ENCODE measurements around the gene NID2. TPM values are rescaled to one million over a fixed set of nuclear protein-coding genes. Genes with fewer than 3 reads are reported as not detected.

Gene NID2
- total RNA-seq, 1 experiment from 2014 or later: not detected

DNA sequence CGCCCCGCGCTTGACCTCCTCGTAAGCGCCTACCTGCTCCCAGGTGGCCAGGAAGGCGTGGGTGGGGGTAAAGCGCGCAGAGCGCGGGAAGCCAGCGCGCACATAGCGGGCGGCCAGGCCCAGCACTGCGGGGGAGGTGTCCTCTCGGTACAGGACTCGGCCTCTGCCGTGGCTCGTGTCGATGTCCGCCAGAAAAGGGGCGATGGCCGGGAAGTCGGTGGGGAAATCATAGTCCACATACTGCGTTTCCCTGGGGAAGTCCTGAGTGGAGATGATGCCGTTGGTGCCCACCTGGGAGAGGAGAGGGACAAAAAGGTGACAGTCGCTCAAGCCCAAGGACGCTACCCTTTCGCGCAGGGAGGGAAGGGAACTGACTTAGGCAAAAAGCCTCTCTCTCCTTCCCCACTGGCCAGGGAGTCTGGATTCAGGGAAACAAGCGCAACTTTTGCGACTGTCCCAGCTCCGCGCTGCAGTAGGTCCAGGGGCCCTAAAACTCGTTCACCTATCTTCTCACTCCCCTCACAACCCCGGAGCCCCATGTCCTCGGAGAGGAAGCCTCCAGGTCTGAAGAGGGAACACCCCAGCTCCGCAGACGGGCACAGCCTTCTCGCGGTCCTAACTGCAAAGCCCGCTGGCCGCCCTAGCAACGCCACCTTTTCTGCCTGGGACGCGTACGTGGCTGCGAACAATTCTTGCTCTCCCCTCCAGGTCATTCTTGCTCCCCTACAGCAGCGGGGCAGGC is 815 bp downstream of the NID2 start:
- in situ Hi-C loops (cut with HindIII; ENCODE audit: low pct_unique_long_range_greater_than_20kb, low sequenced_read_pairs): no loop called here
- no peak for DNase-seq (ENCODE audit: low read depth, low spot score)

DNA sequence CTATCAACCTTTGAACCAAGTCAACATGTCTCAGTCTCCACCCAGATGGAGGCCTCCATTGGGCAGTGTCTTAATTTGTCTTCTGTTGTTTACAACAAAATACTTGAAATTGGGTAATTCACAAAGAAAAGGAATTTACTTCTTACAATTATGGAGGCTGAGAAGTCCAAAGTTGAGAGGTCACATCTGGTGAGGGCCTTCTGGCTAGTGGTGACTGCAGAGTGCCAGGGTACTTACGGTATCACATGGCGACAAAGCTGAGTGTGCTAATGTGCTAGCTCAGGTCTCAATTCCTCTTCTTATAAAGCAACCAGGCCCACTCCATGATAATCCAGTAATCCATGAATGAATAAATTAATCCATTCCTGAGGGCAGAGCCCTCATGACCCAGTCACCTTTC is 4.7 kb downstream of the NID2 start:
- no peak for DNase-seq (ENCODE audit: low read depth, low spot score)
- in situ Hi-C loops (cut with HindIII; ENCODE audit: low pct_unique_long_range_greater_than_20kb, low sequenced_read_pairs): no loop called here

DNA sequence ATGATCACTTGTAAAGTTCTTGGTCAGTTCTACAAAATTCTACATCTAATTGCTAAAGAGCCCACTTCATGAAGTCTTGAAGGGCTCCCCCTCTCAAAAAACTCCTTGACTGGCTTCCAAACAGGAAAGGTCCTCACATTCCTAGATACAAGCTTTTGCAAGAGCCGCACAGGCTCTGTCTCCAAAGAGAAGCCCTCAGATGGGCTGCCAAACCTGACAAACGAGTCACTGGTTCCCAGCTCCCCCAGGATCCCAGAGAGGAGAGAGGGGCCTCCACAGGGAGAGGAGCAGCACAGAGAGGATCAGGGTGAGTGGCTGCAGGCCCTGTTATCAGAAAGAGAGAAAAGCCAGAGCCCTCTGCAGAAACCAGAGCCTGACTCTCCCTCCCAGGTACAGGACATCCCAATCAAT is 5.8 kb downstream of the NID2 start:
- in situ Hi-C loops (cut with HindIII; ENCODE audit: low pct_unique_long_range_greater_than_20kb, low sequenced_read_pairs): no loop called here
- DNase-seq (ENCODE audit: low read depth, low spot score): no peak

DNA sequence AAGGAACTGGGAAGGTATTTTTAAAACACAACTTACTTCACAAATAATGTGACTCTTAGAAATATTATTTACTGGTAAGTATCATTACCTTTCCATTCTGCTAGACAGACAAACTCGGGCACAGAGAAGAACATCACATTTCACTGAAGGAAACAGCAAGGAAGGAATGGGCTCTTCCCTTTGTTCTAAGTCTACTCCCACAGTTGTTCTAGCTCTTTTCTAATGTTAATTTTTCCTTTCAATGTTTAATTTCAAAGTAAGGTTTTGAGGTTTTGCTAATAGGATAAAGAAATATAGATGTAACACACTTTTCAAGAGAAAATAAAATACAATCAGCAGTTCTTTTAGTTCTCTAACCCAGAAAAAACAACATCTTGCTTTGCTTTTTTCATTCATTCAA is 7.0 kb downstream of the NID2 start:
- no peak for DNase-seq (ENCODE audit: low read depth, low spot score)
- in situ Hi-C loops (cut with HindIII; ENCODE audit: low pct_unique_long_range_greater_than_20kb, low sequenced_read_pairs): no loop called here

DNA sequence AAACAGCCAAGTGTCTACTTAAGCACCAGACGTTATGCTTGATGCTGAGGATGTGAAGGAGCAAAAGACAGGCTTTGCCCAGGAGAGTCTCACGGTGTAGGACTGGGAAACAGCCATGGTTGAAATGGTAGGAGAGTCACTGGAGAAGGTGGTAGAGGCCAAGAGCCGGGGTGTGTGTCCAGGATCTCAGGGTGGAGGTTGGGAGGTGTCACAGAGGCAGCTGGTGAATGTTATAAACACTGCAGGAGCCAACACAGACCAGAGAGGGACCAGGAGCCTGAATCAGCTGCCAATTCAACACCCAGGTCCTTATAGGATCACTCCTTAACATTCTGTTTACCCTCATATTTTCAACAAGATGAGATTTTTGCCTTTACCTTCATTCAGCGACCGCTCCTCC is 7.5 kb downstream of the NID2 start:
- no peak for DNase-seq (ENCODE audit: low read depth, low spot score)
- in situ Hi-C loops (cut with HindIII; ENCODE audit: low pct_unique_long_range_greater_than_20kb, low sequenced_read_pairs): no loop called here

DNA sequence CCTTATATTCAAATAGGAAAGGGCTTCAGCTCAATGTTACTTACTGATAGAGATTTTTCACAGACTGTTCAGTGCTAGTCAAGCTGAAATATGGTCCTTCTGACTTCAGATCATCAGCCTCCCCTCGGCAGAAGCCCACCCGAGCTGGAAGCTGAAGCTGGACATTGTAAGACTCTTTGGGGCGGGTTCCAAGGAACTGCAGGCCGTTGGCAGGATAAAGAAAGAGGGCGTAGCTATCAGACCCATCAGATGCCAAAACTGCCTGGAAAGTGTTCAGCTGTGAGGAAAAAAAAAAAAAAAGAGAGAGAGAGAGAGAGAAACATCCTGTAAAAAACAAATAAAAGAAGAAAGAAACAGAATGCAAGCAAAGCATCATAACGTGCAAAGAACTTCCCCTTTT is 8.8 kb downstream of the NID2 start:
- no peak for DNase-seq (ENCODE audit: low read depth, low spot score)
- in situ Hi-C loops (cut with HindIII; ENCODE audit: low pct_unique_long_range_greater_than_20kb, low sequenced_read_pairs): no loop called here

DNA sequence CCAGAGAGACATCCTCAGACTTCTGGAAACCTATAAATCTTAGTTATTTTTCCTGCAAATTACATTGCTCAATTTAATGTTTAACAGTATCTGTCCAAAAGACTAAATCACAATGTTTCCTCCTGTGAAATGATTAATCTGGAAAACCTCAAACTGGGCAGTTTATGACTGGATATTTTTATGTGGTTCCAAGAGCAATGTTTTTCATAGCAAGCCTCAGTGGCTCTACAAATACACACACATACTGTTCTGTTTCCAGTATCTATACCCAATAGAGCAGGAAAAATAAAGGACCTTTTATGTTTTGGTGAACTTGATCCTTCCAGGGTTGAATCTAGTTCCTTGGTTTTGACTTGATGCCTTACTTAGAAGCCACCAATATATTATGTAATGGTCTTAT is 9.2 kb downstream of the NID2 start:
- peak; percentile 20 for DNase-seq (ENCODE audit: low read depth, low spot score)
- in situ Hi-C loops (cut with HindIII; ENCODE audit: low pct_unique_long_range_greater_than_20kb, low sequenced_read_pairs): no loop called here

DNA sequence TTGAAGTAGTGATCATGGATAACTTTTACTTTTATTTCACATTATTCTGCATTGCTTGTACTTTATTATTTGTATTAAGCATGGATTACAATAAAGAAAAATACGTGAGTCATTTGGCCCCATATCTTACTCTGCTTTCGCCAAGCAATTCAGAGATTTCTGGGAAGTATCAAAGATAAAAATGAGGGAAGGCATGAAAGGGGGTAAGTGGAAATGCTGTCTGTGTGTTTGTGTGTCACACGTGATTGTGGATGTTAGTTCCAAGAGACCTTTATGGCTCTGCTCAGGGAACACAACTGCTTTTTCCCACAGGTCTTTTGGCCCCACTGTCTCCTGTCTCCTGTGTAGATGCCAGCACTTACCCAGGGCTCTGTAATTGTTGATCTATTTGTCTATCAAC is 10.5 kb downstream of the NID2 start:
- DNase-seq (ENCODE audit: low read depth, low spot score): no peak
- in situ Hi-C loops (cut with HindIII; ENCODE audit: low pct_unique_long_range_greater_than_20kb, low sequenced_read_pairs): no loop called here

DNA sequence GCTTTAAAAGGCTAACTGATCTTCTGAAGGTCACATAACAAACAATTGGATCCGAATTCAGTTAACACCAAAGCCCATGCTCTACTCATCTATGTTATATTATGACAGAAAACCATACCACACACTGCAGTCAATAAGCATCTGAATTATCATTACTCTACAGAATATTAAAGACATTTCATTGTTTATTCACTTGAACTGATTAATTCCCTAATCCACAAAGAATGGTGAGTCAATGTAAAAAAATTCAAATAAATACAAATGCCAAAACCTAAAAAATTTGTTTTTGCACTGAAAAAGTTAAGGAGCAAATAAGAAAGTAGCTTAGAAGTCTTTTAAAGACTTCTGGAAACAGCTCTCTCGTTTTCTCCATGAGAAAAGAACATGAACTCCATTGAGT is 13.7 kb downstream of the NID2 start:
- DNase-seq (ENCODE audit: low read depth, low spot score): no peak
- in situ Hi-C loops (cut with HindIII; ENCODE audit: low pct_unique_long_range_greater_than_20kb, low sequenced_read_pairs): no loop called here

DNA sequence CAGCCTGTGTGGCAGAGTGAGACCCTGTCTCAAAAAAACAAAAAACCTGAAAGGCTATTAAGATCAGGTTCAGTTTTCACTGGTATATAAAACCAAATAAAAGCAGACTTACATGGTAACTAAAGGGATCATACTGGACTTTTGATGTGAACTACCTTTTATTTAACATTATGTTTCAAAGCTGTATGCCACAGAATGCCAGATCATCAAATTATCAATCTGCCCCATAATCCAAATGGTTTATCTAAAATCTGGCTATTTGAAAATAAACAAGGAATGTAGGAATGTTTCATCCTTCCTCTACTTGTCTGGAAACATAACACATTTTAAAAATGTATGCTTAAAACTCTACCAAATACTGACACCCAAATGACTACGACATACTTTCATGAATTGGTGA is 14.2 kb downstream of the NID2 start:
- in situ Hi-C loops (cut with HindIII; ENCODE audit: low pct_unique_long_range_greater_than_20kb, low sequenced_read_pairs): no loop called here
- DNase-seq (ENCODE audit: low read depth, low spot score): no peak

DNA sequence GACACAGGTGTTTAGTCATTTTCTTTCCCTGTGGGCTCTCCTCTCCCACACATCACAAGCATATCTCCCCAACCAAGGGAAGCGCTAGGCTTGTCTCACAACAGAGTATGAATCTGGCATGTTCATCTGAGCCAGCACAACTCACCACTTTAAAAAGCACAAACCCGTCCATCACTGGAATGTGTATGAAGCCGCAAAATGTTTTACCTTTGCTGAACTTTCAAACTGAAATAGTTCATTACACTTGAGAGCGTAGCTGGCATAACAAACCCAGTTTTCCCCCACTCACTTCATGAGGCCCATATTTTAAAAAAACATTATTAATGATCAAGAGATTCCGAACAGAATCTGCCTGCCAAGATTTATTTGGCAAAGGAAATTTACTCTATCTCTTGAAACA is 15.8 kb downstream of the NID2 start:
- DNase-seq (ENCODE audit: low read depth, low spot score): no peak
- in situ Hi-C loops (cut with HindIII; ENCODE audit: low pct_unique_long_range_greater_than_20kb, low sequenced_read_pairs): no loop called here

DNA sequence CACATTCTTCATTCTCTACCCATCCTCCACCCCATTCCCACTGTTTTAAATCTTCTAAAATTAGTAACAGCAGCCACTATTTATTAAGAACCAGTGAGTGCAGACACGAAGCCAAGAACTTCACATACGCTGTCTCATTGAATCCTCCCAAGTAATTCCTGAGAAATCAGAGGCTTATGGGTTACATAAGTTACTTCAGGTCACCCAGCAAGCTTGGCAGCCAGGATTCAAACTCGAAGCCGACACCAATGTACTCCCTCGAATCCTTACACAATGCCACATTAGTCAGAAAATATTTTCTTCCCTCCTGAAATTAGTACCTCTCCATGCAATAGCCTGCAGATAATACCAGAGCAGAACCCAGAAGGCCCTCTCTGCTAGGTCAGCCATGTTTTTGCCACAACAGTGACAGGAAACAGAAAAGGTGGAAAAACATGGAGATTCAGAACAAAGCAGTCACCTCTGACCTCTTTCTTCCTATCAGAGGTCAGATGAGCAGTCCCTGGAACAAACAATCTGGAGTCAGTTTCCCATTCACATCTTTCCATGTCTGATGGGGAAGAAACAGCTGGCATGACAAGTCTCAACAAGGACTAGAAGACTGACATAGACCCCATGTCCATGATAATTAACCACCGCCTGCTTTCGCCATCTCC is 16.4 kb downstream of the NID2 start:
- in situ Hi-C loops (cut with HindIII; ENCODE audit: low pct_unique_long_range_greater_than_20kb, low sequenced_read_pairs): no loop called here
- DNase-seq (ENCODE audit: low read depth, low spot score): no peak

DNA sequence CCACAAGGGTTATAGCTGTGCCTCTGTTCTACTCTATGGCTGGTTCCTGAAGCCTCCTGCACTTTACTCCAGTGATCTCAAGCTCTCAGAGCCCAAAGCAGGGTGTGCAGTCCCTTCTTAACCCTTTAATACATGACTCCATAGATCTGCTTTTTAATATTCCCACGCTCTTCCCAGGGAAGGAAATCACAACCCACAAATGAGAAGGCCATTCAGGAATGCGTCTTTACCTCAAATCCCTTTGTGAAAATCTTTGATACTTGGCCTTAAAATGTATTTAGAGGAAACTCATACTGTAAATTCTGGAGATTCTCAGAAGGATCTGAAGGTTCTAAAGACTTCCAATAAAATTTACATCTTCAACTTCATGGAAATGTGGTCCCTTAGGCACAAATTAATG is 17.0 kb downstream of the NID2 start:
- no peak for DNase-seq (ENCODE audit: low read depth, low spot score)

DNA sequence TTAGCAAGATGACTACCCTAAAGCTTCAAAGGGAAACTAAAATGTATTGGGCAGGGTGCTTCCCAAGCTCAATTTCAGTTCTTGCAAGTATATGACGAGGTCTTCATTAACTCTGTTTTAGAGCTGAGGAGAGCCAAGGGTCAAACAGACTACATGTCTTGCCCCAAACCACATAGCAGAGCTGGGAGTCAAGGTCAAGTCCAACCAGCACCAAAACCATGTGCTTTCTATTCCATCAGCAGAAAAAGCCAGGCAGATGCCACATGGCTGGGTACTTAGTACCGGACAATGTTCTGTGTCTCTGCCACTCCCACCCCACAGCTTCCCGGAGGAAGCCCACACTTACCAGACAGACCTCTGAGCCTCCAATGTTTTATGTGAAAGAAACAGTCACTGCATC is 17.6 kb downstream of the NID2 start:
- DNase-seq (ENCODE audit: low read depth, low spot score): no peak

More for the DNA sequence above, 17.0 kb downstream of the NID2 start:
- in situ Hi-C loops (cut with HindIII; ENCODE audit: low pct_unique_long_range_greater_than_20kb, low sequenced_read_pairs): no loop called here

DNA sequence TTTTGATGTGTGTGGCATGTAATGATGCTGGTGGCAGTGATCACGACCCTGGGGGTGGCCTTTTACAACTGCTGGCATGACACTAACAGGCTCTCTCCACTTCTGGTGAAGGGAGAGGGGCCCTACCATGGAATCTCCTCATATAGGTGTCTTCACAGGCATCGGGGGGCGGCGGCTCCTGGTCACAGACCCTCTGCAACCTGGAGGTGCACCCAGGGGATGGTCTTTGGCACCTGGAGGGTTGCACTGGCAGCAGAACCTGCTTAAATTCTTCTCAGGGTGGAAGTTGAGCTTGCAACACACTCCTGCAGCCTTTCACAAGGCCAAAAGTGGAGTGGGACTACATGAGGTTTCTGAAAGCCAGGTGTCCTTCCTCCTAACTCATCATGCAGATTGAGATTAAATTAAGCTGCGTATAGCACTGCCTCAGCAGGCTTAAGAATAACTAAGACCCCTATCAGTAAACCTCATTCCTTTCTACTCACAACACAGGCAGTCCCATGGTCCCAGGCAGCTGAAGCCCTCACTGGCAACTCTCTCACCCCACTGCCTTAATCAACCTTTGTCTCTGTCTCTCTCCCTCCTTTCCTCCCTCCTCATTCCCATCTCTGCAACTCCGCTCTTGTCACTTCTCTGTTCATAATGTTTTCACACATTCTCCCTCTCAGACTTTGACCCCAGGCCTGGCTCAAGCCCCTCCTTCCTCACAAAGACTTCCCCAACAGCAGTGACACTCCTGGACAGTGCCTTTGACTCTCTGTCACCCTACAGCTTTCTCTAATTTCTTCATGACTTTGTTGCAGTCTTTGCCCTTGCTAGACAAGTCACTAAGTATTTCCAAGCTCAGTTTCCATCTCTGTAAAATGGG is 18.9 kb downstream of the NID2 start:
- in situ Hi-C loops (cut with HindIII; ENCODE audit: low pct_unique_long_range_greater_than_20kb, low sequenced_read_pairs): no loop called here

More for the DNA sequence above, 17.6 kb downstream of the NID2 start:
- in situ Hi-C loops (cut with HindIII; ENCODE audit: low pct_unique_long_range_greater_than_20kb, low sequenced_read_pairs): no loop called here

DNA sequence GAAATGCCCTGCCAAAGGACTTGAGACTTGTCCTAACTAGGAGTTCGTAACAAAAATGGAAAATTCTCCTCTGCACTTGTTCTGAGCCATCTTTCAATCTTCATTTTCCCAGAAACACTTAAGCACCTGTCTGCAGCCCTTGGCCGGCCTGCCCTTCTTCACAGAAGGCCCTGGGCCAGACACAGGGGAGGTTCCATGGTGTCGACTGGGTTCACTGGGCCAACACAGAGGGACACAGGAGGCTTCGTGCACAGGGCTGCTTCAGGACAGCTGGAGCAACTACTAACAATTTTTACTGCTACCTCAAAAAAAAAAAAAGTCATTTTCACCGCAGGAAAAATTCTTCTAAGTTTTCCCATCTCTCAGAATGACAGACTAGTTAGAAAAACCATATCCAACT is 19.6 kb downstream of the NID2 start:
- in situ Hi-C loops (cut with HindIII; ENCODE audit: low pct_unique_long_range_greater_than_20kb, low sequenced_read_pairs): no loop called here
- no peak for DNase-seq (ENCODE audit: low read depth, low spot score)

More for the DNA sequence above, 18.9 kb downstream of the NID2 start:
- no peak for DNase-seq (ENCODE audit: low read depth, low spot score)

DNA sequence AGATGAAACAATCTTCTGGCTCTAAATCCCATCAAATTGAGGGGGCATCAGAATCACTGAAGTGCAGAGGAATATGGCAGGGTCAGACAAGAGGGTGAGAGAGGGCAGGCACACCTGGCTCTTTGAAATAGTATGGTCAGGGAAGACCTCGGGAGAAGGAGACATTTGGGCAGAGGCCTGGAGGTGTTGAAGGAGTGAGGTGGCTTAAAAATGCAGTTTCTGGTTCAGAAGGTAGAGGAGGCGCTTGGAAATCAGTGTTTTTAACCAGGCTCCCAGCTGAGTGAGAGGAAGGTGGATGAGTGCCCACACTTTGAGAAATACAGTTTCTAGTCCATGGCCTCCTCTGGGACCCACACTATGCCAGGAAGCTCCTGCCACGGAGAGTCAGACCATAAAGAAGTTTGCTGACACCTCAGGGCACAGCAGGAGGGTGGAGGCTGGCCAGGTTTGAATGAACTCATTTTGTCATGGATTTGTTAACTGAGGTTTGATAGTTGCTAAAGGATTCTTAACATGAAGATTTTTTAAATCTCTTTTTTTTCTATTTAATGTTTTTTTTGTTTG is 20.1 kb downstream of the NID2 start:
- peak; percentile 31 for DNase-seq (ENCODE audit: low read depth, low spot score)
- in situ Hi-C loops (cut with HindIII; ENCODE audit: low pct_unique_long_range_greater_than_20kb, low sequenced_read_pairs): no loop called here

DNA sequence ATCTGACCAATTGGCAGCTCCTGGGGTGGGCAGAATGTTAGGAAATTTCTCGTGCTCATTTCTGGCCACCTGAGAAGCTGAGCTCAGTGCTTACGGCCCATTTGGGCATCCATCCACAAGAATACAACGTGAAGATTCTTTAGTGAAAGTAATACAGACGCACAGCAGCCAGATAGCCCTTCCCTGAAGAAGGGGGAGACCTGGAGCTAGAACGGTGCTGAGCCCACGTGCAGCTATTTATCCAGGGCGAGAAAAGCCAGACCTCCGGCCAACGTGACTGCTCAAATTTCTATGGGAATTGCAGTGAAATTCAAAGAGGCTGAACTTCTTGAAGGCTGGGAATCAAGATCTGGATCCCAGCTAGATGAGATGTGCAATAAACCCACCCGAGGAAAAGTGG is 20.7 kb downstream of the NID2 start:
- DNase-seq (ENCODE audit: low read depth, low spot score): no peak

More for the DNA sequence above, 20.7 kb downstream of the NID2 start:
- in situ Hi-C loops (cut with HindIII; ENCODE audit: low pct_unique_long_range_greater_than_20kb, low sequenced_read_pairs): no loop called here

All from SK-MEL-5 (cell line).